Heart right ventricle (tissue), 16 donors: ENCODE measurements around the gene CCDC201. TPM values are rescaled to one million over a fixed set of nuclear protein-coding genes. Genes with fewer than 3 reads are reported as not detected.
"Not testable (repeated sequence)": the region's sequence is repeated elsewhere in the genome, so short reads cannot be mapped to it uniquely, and the experiment has no call there.

Experiments
- ATAC-seq, 8 donors: fragments of 200-7000 bp; cut with Tn5 transposase; one replicate each; pipeline ENCODE4 v1.9.1; 2020; ENCODE audit warnings: mild to moderate bottlenecking in 8 of 8, moderate library complexity in 8 of 8, moderate number of reproducible peaks in 1 of 8
- DNase-seq, 2 donors: peaks; one replicate each; pipeline ENCODE4 v3.0.0-alpha.2; 2020
- H3K27ac ChIP-seq, 10 donors: fragments of 200-600 bp; sonication (generic) in 2 of 10; one replicate each; pipeline versions ENCODE4 v1.5.0 to v1.8.0; 2020 to 2022; ENCODE audit warnings: mild to moderate bottlenecking in 3 of 10
- H3K27me3 ChIP-seq, 7 donors: fragments of 200-600 bp; one replicate each; pipeline ENCODE4 v1.8.0; 2021 to 2022; ENCODE audit warnings: mild to moderate bottlenecking in 2 of 7
- H3K36me3 ChIP-seq, 9 donors: fragments of 200-600 bp; sonication (generic) in 1 of 9; one replicate each; pipeline versions ENCODE4 v1.5.0 to v1.8.0; 2020 to 2022; ENCODE audit warnings: mild to moderate bottlenecking in 2 of 9
- H3K4me1 ChIP-seq, 9 donors: fragments of 200-600 bp; sonication (generic) in 1 of 9; one replicate each; pipeline versions ENCODE4 v1.5.0 to v1.8.0; 2020 to 2022; ENCODE audit warnings: mild to moderate bottlenecking in 4 of 9
- H3K4me3 ChIP-seq, 10 donors: fragments of 200-600 bp; sonication (generic) in 2 of 10; one replicate each; pipeline versions ENCODE4 v1.5.0 to v1.8.0; 2020 to 2022; ENCODE audit warnings: mild to moderate bottlenecking in 7 of 10, moderate library complexity in 2 of 10
- H3K9me3 ChIP-seq, 11 donors: fragments of 200-600 bp in 10 of 11; sonication (generic) in 2 of 11; one replicate each; pipeline versions ENCODE4 v1.5.0 to v1.8.0; 2013 to 2022; ENCODE audit warnings: mild to moderate bottlenecking in 2 of 11, control low read depth in 1 of 11, moderate library complexity in 1 of 11
- WGBS, 2 donors: extraction: QIAGEN DNeasy Blood & Tissue Kit; methylation state at CpG; one replicate each; pipeline ENCODE4 v1.1.7; 2013; ENCODE audit warnings: inconsistent platforms in 1 of 2; 5-methylcytosine and 5-hydroxymethylcytosine counted together
- intact Hi-C, 10 donors: fragments of 100-400 bp; cut with DNase I; formaldehyde crosslinking; loops; one replicate each; pipeline versions ENCODE4 v1.11.1 to v1.14.2; 2022
- polyA plus RNA-seq, 2 donors: library from polyadenylated mRNA; stranded (reverse); fragments of 200-250 nt; gene quantifications; one replicate each; pipeline ENCODE4 v1.2.3, GENCODE V29; 2013
- total RNA-seq, 10 donors: library from RNA; stranded (reverse); fragmentation: NEBNext Ultra II Directional in 3 of 10; extraction: Animal tissue kit (Norgen Biotek cat#: 25700) in 3 of 10; gene quantifications; one replicate each; pipeline versions ENCODE4 v1.2.1 to v1.2.4, GENCODE V29; 2021 to 2023
- donor health status: Arrhythmogenic right ventricular cardiomyopathy.
- donor health status: ischemic (EF 13 %, LVEDD 7.1; RV severe dilation, severe dysfunction).
- donor health status: healthy with polysubstance abuse.
- donor health status: DM: no; HTN: yes; CAD: no.
- donor health status: DM: no; HTN: no; CAD: no.
- donor health status: ischemic (EF 25% LVEDD 6.9; RV normal size, moderate dysfunction).
- donor health status: ischemic (EF 25% LVEDD 5.7; RV mildly dilated, moderate dysfunction).
- donor health status: healthy.
- donor health status: DM: yes; HTN: yes; CAD: no.
- donor health status: Ischemic cardiomyopathy.
- donor health status: ischemic (EF 35%, LVEDD 5.7; RV mildly dilated, moderate dysfunction).
- donor health status: nonischemic (EF 11% LVEDD 7.7; RV severe dilation, severe dysfunction).
- donor health status: DM: yes; HTN: yes; CAD: no.
- donor health status: PGD.
- donor health status: ischemic (EF 29% LVEDD 5.4; RV normal size, mild dysfunction).
- donor health status: nonischemic (EF 23%, LVEDD 6.1; RV moderate dilation, normal function).

The CCDC201 gene
- total and polyA plus RNA-seq, 12 donors, result not detected

DNA sequence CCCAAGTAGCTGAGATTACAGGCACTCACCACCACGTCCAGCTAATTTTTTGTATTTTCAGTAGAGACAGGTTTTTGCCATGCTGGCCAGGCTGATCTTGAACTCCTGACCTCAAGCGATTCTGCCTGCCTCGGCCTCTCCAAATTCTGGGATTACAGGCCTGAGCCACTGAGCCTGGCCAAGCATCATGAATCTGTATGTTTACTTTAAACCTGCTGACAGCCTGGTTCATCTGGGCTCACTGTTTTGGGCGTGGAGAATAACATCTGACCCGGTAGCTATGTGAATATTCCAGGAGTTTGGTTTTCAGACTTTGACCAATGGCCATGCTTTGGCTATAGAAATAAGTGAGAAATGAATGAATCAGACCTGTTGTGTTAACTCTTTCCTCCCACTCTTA, 26.3 kb downstream of the CCDC201 start:
- H3K27ac ChIP-seq, H3K27me3 ChIP-seq, H3K9me3 ChIP-seq, H3K36me3 ChIP-seq, intact Hi-C loops, H3K4me1 ChIP-seq, DNase-seq, ATAC-seq, H3K4me3 ChIP-seq: not testable (repeated sequence)
- WGBS, 2 donors, result 70 to 76% methylated on average over 5 of the region's 5 CpGs

DNA sequence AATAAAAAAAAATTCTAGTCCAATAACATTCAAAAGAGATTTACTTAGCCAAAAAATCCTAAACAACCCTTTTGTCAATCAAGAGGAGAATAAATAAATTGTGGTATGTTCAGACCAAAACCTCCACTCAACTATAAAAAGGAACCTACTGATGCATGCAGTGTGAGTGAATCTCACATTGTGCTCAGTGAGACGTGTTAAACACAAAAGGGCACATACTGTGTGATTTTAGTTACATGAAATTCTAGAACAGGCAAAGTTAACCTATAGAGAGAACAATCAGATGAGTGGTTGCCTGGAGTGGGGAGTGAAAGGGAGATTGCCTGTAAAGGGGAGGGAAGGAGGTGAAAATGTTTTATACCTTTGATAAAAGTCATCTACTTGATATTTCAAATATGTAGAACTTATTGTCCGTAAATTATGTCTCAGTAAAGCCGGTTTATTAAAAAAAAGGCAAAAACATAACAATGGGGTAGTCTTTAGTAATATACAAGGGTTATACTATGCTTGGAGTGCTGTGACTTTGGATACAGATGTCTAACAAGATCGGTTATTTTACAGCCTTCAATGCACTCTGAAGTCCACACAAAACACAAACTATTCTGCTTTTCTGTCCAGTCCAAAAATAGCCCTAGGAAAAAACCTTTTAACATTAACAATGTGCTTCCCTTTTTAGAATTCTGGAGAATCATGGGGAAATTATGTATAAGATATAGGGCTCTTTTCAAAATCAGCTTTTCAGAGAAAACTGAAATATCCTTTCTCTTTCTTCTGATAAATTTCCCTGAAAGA, 30.8 kb downstream of the CCDC201 start:
- H3K36me3 ChIP-seq, H3K9me3 ChIP-seq, H3K4me3 ChIP-seq, DNase-seq, ATAC-seq, H3K27me3 ChIP-seq, intact Hi-C loops, H3K27ac ChIP-seq, H3K4me1 ChIP-seq: not testable (repeated sequence)
- WGBS, 2 donors, result 62 to 76% methylated on average over 4 of the region's 4 CpGs

DNA sequence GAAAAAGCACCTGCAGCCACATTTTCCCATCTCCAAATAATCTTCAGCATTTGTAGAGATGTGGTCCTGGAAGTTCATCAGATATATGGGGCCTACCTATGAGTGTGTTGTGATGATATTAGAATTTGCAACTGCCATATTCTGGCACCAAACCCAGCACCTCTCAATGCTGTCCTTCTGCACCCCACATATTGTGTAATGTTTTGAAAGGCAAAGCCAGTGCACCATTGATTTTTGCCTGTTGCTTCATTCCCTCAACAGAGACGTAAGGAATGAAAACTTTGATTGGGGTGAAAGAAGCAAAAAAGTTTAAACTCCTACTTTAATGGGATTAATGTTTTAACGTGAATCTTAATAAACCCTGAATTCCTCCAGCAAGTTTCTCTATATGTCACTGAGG, 34.0 kb downstream of the CCDC201 start:
- H3K4me1 ChIP-seq, ATAC-seq, DNase-seq, H3K27me3 ChIP-seq, H3K9me3 ChIP-seq, H3K36me3 ChIP-seq, H3K4me3 ChIP-seq, H3K27ac ChIP-seq, intact Hi-C loops: not testable (repeated sequence)
- 64 to 79% methylated on average over 2 of the region's 2 CpGs for WGBS, 2 donors

DNA sequence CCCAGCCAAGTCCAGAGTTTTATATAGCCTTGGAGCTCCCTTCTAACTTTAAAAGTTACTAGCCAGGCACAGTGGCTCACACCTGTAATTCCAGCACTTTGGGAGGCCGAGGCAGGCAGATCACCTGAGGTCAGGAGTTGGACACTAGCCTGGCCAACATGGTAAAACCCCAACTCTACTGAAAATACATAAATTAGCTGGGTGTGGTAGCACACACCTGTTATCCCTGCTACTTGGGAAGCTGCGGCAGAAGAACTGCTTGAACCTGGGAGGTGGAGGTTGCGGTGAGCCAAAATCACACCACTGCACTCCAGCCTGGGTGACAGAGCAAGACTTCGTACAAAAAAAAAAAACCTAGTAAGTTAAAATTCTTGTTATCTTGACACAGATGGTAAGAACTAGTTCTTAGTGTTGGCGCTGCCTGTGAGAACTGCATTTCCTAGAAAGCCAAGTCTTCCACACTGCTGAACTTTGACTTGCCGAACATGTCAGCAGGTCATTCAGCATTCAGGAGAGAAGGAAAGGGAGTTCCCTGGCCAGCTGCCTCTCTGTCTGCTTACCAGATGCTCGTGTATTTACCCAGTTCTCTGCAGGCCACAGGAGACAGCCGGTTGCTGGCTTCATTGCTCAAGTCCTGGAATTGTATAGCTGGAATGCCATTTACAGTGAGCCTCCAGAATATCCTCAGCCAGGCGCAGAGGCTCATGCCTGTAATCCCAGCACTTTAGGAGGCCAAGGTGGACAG, 40.3 kb downstream of the CCDC201 start:
- H3K36me3 ChIP-seq, intact Hi-C loops, H3K4me3 ChIP-seq, H3K9me3 ChIP-seq, H3K27ac ChIP-seq, H3K4me1 ChIP-seq, H3K27me3 ChIP-seq: not testable (repeated sequence)
- ATAC-seq (peak in 4 of 8 donors; percentile 14 to 47 (median 29)), DNase-seq (peak in 1 of 2 donors; percentile 23)
- WGBS, 2 donors, result 64% methylated on average over 9 of the region's 9 CpGs

DNA sequence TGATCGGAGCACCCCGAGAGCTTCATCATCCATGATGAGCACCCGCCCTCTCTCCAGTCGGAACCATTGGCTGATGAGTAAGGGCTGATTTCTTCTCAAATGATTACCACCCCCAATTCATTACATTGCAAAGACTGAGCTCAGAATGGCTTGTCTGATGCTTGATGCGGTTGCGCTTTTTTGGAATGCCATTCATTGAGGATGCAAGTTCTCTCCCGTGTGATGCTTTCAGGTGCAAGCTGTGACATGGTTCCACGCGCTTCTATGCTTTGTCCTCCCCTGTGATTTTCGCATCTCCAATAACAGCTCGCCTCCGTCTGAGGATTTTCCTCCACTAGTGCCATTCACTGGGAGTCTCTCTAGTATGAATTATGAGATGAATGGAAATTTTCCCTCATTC, 43.0 kb downstream of the CCDC201 start:
- H3K27ac ChIP-seq, H3K4me1 ChIP-seq, DNase-seq, ATAC-seq, H3K27me3 ChIP-seq, H3K9me3 ChIP-seq, intact Hi-C loops, H3K36me3 ChIP-seq, H3K4me3 ChIP-seq: not testable (repeated sequence)
- 90 to 93% methylated on average over 12 of the region's 12 CpGs for WGBS, 2 donors

DNA sequence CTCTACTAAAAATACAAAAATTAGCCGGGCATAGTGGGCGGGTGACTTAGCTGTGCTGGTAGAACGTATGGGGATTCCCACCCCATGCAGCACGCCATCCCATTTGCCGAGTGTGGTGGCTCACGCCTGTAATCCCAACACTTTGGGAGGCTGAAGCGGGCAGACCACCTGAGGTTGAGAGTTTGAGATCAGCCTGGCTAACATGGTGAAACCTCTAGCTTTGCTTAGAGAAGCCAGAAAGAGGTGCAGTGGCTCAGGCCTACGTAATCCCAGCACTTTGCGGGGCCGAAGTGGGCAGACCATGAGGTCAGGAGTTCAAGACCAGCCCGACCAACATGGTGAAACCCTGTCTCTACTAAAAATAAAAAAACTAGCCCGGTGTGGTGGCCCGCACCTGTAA, 45.2 kb downstream of the CCDC201 start:
- H3K27ac ChIP-seq, H3K4me1 ChIP-seq, H3K9me3 ChIP-seq, H3K36me3 ChIP-seq, H3K27me3 ChIP-seq, intact Hi-C loops, DNase-seq, H3K4me3 ChIP-seq, ATAC-seq: not testable (repeated sequence)
- WGBS, 2 donors, result 96% methylated on average over 13 of the region's 13 CpGs

DNA sequence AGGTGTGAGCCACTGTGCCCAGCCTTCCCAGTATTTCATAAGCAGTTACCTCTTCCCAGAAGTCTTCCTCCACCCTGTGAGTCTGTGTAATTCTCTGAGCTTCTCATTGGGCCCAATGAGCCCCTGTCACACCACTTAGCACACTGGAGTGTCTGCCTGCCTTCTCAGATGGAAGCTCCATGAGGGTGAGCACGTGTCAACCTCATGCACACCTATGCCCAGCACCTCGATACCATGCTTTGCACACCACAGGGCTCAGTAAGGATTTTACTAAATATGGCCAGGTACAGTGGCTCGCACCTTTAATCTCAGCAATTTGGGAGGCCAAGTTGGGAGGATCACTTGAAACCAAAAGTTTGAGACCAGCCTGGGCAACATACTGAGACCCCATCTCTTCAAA, 46.3 kb downstream of the CCDC201 start:
- H3K9me3 ChIP-seq, H3K4me1 ChIP-seq, H3K27ac ChIP-seq, H3K4me3 ChIP-seq, H3K27me3 ChIP-seq, DNase-seq, ATAC-seq, H3K36me3 ChIP-seq, intact Hi-C loops: not testable (repeated sequence)
- 88% methylated on average over 3 of the region's 3 CpGs for WGBS, 2 donors

DNA sequence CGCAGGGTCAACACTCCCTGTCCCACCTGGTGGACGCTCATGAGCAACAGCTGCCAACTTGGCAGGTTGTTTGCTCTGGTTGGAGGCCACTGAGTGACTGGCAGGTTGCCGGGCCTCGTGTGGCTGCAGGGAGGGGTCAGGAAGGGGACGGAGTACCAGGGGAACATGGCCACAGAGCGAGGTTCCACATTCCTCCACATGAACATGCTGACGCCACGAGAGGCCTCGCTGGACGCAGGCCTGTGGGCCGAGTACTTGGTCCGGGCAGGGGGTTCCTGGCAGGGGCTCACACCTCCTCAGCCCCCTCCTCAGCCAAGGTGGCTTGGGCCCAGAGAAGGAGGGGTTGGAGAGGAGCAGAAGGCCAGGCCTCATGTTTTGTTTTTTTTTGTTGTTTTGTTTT, 54.1 kb downstream of the CCDC201 start:
- ATAC-seq, H3K27ac ChIP-seq, H3K4me1 ChIP-seq, H3K9me3 ChIP-seq, H3K4me3 ChIP-seq, intact Hi-C loops, DNase-seq, H3K27me3 ChIP-seq, H3K36me3 ChIP-seq: not testable (repeated sequence)
- 87 to 89% methylated on average over 12 of the region's 12 CpGs for WGBS, 2 donors

DNA sequence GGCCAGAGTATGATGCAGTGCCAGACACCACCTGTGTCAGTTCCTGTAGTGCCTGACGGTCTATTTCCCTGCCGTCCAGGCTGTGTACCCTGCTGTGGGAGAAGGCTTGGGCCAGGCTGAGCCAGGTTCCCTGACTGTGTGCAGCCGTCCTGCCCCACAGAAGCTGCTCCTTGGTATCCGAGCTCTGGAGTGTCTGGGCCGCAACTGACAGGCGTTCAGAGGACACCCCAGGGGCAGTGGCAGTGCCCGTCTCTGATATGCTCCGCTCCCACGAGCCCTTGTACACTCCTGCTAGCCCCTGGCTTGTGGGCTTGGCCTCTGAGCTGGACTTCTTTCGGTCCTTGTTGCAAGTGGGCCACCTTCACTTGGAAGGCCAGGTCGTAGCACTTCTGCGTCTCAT, 55.0 kb downstream of the CCDC201 start:
- intact Hi-C loops, H3K4me1 ChIP-seq, ATAC-seq: not testable (repeated sequence)

DNA sequence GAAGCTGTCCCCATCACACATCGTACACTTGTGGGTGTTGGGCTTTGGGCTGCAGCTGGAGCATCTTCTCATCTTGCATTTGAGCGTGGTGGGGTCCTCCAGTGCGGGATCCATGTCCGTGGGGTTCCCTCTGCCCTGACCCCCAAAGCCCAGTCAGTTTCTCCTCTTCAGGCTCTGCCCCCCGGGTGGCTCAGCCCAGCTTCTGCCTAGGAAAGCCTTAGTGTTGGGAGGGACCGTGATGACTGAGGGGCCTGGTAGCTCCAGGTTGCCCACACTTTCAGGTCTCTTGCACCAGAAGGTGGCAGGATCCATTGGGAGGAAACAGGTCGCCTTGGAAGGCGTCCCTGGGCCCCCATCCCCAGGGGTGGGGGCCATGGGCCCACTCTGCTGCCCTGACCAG, 55.9 kb downstream of the CCDC201 start:
- H3K27ac ChIP-seq, ATAC-seq, DNase-seq, H3K9me3 ChIP-seq, H3K36me3 ChIP-seq, H3K4me1 ChIP-seq, intact Hi-C loops, H3K27me3 ChIP-seq, H3K4me3 ChIP-seq: not testable (repeated sequence)
- WGBS, 2 donors, result 93 to 98% methylated on average over 8 of the region's 8 CpGs

More for the DNA sequence above, 55.0 kb downstream of the CCDC201 start:
- not testable (repeated sequence) for H3K27ac ChIP-seq, DNase-seq, H3K9me3 ChIP-seq, H3K4me3 ChIP-seq, H3K36me3 ChIP-seq, H3K27me3 ChIP-seq
- WGBS, 2 donors, result 89 to 93% methylated on average over 11 to 12 of the region's 12 CpGs

DNA sequence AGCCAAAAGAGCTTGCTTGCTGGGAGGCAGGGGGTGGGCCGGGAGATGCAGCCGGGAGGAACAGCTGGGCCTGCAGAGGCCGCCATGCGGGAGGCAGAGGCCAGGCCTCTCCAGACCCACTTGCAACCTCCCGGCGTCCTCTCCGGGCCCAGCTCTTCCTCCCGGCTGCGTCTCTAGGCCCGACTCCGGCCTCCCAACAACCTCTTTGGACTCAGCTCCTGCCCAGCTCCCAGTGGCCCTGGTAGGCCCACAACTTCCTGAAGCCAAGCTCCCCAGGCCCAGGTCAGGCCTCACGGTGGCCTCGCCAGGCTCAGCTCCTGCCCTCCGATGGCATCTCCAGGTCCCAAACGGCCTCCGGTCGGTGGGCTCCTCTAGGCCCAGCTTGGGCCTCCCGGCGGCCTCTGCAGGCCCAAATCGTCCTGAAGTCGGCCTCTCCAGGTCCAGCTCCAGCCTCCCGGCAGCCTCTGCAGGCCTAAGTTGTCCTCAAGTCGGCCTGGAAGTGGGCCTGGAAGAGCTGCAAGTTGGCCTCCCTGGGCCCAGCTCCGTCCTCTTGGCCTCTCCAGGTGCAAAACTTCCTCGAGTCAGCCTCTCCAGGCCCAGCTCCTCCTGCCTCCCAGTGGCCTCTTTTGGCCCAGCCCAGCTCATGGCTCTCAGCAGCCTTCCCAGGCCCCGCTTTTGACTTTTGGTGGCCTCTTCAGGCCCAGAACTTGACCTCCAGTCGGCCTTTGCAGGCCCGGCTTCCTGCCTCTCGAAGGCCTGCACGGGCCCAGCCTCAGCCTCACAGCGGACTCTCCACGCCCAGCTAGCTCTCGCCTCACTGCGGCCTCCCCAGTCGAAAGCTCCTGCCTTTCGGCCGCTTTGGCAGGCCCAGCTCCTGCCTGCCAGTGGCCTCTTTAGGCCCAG, 58.4 kb downstream of the CCDC201 start:
- H3K27me3 ChIP-seq, H3K4me1 ChIP-seq, intact Hi-C loops, H3K4me3 ChIP-seq, H3K9me3 ChIP-seq, H3K36me3 ChIP-seq, ATAC-seq: not testable (repeated sequence)
- peak; percentile 26 to 59 for DNase-seq
- peak overlapping the region in 4 of 10 donors; percentile 39 to 61 (median 41) for H3K27ac ChIP-seq
- WGBS, 2 donors, result 87% methylated on average over 33 to 37 of the region's 37 CpGs
